ENCODE results near the gene CLDN9. TPM values are rescaled to one million over a fixed set of nuclear protein-coding genes. Genes with fewer than 3 reads are reported as not detected.

The CLDN9 gene
- total and polyA plus RNA-seq, 9 of the 15 experiments (the other 6 are each of a cell fraction or from before 2014, with no cell fraction given): 0.12 to 0.44 (median 0.22) TPM; not detected in 4

GRCh38 chr16:2970563-2970962 lies 42.2 kb upstream of the CLDN9 start:
- FAIRE-seq (peak; percentile 75), DNase-seq (ENCODE audit: extremely low read depth in 1 of 4, low spot score in 3 of 4) (peak in 1 of 4 experiments; percentile 47), ATAC-seq (no peak)
- in situ Hi-C loops (cut with MboI): no loop called here
- H3K4me1 ChIP-seq (replicated peaks in 1 of 2; ENCODE audit: control insufficient read depth in 2 of 2, insufficient read depth in 2 of 2, low read length in 2 of 2): peaks cover 15 to 97% of the 10 kb centered on the region in 2 experiments
- H3K9me3 ChIP-seq (replicated peaks; ENCODE audit: control insufficient read depth, insufficient read depth, low read depth, low read length): no peaks in the 10 kb centered on the region
- ChIA-PET CTCF (ENCODE audit: low intra/inter-chr PET ratio) (no interaction called here), POLR2A (interaction anchor here (0.6 to 1.9 kb wide), 8 partner anchors 7 to 456 kb away, joined by 3 to 23 read pairs (median 4); partner anchors contain the start of genes HCFC1R1, PKMYT1 and THOC6)
- H3K36me3 ChIP-seq (ENCODE audit: control insufficient read depth, insufficient read depth, low read length): peaks cover 51% of the 10 kb centered on the region; the same call in 2 of the 3 replicates
- no peaks in the 10 kb centered on the region for H3K27me3 ChIP-seq (ENCODE audit: control insufficient read depth in 2 of 2, insufficient read depth in 2 of 2, low read length in 2 of 2)
- 39% methylated on average over 6 of the region's 6 CpGs for WGBS (ENCODE audit: insufficient coverage, low coverage, missing lambda C conversion rate)
- H2AFZ ChIP-seq (ENCODE audit: low read depth, low read length): peak overlapping the region; percentile 35
- TF ChIP-seq CBX5 (IDR thresholded peaks at IDR 0.05; ENCODE audit: borderline replicate concordance, low read depth): no peak
- TF ChIP-seq, protein P1, sequence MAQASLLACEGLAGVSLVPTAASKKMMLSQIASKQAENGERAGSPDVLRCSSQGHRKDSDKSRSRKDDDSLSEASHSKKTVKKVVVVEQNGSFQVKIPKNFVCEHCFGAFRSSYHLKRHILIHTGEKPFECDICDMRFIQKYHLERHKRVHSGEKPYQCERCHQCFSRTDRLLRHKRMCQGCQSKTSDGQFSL (CRISPR knock-in tag; IDR thresholded peaks at IDR 0.05): no peak
- TF ChIP-seq, protein P1 (tag; IDR thresholded peaks at IDR 0.05): 0 out of 4 replicates have a peak, but pooled peaks of 1 of the 2 experiments have one; percentile 24
- peak overlapping the region; percentile 84; the same call in 2 of the 3 replicates for H3K27ac ChIP-seq (ENCODE audit: extremely low read depth, low read depth, low read length)
- intact Hi-C loops (cut with micrococcal nuclease): no loop called here
- peak overlapping the region; percentile 78 for H3K4me2 ChIP-seq (ENCODE audit: insufficient read depth, low read length)
- peaks cover 25% of the 10 kb centered on the region for H4K20me1 ChIP-seq (replicated peaks; ENCODE audit: control insufficient read depth, insufficient read depth, low read length)
- H3K4me3 ChIP-seq: peak overlapping the region; percentile 96
- peaks cover 22% of the 10 kb centered on the region for H3K79me2 ChIP-seq (ENCODE audit: control insufficient read depth, insufficient read depth, low read length)
- H3K9me1 ChIP-seq (ENCODE audit: control insufficient read depth, insufficient read depth, low read length): peaks cover 3% of the 10 kb centered on the region
- BruUV-seq (replicated peaks): no TSS peak
- H3K9ac ChIP-seq (ENCODE audit: insufficient read depth in 1 of 2, low read depth in 2 of 2, low read length in 2 of 2): peak overlapping the region; percentile 77 to 99
